NCI-H146 treated with DMSO at 0.1 percent for 48 hours (cell line): Measurements from ENCODE around the gene CAPN13.
A peak's percentile ranks its signal among the peaks of the same experiment; 100 is the strongest.

Experiments used
- DNase-seq: peaks from one replicate; lab custom pipeline; 2025; ENCODE audit not compliant: unreplicated experiment; lab: John Stamatoyannopoulos, UW

CAPN13 gene

GRCh38 chr2:30764021-30764800, 43.0 kb downstream of the CAPN13 start:
- DNase-seq, result no peak

DNA sequence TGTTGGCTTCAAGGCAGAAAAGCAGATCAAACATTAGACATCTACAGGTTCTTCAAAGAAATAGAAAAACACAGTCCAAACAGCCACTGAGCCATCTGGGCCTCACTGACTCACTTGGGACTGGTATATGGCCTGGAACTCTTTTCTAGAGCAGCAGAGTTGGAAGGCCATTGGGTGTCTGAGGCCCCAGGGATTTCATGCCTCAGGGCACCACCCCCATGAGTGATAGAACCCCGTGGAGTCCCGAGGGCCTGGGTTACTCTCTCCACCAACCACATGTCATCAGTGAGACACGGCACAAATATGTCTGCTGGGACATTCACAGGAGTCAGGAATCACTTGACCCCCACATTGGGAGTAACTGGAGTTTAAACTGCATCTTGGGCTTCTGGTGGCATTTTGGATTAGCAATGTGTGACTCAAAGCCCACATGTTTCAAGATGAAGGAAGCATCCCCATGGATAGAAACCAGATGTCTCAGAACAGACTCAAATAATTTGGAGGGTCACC, 44.0 kb downstream of the CAPN13 start:
- DNase-seq, result no peak

DNA sequence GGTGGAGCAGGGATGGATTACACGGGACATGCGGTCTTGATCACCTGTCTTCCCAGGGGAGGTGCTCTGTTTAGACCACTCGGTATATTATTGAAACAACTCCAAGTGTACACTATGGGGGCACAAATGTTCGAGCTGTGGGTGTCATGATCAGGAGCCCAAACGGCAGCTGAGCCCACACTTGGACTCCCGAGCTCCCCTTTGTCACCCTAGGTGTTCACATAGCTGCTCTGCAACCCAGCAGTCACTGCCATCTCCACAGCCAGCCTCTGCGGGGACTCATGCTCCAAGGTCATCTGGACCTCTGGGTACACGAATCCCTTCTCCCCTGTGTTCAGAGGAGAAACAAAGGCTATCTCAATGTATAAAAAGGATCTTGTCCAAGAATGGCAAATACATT, 46.0 kb downstream of the CAPN13 start:
- DNase-seq, result no peak

DNA sequence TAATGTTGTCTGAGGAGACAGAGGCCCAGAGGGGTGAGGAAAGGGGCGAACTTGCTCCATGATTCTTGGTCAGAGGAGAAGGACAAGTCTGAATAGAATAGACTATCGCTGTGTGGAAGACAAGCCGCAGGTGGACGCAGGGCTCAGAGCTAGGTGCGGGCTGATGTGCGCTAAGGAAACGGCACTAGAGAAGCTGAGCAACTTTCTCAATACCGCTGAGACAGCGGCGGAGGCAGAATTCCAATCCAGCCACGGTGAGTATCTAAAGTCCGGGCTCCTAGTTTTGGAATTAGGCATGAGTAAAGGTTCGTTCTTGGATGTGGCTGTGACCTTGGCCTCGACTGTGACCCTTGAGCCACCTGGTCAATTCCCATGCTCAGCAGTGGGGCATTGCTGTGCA, 47.8 kb downstream of the CAPN13 start:
- no peak for DNase-seq

DNA sequence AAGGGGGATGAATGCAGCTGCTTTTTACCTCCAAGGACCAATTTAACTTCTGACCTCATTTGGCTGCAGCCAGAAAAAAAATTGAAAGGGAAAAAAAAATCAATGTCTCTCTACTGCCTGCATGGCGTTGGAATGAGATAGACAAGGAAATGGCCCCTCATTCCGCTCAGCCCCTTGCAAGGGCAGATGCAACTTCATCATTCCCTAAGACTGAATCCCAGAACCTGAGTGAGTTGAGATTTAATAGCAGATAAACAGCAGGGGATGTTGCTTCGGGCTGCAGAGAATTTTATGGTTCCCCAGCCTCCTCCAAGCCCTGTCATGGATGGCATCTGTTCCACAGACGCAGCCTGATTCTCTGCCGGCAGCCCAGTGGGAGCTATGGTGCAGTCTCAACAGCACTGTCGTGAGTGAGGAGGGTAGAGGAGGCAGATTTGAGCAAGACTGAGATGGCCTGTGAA, 49.0 kb downstream of the CAPN13 start:
- peak; percentile 1 for DNase-seq

DNA sequence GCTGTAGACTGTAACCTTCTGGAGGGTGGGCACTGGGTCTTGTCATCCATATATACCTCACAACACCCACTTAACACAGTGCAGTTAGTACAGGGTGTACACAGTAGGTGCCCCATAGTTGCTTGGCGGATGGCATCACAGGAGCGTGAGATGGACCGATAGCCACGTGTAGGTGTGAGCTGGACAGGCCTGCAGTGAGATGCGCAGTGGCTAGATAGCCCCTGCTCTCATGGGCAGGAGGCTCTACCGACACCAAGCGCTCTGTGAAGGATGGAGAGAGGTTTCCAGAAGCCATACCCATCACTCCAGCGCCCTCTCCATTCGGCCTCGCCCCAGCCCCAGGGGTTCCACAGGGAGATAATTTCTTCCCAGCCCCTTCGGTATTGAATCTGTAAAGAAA, 49.5 kb downstream of the CAPN13 start:
- no peak for DNase-seq

DNA sequence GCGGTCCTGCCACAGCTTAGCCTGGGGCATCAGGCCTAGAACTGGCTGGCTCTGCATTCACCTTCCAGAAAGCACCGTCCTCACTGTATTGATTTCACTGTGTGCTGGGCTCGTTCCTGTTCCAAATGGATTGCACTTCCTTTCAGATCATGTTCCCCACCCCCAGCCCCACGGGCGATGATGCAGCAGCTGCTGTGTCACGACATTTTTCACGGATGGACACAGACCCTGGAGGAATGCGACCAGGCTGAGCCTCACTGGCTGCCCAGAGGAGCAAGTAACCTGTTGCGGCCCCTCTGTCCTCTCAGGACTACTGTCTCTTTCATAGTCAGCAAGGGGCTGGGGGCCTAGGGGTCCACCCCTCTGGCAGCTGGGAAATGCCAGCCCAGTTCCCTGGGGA, 50.3 kb downstream of the CAPN13 start:
- DNase-seq, result no peak

DNA sequence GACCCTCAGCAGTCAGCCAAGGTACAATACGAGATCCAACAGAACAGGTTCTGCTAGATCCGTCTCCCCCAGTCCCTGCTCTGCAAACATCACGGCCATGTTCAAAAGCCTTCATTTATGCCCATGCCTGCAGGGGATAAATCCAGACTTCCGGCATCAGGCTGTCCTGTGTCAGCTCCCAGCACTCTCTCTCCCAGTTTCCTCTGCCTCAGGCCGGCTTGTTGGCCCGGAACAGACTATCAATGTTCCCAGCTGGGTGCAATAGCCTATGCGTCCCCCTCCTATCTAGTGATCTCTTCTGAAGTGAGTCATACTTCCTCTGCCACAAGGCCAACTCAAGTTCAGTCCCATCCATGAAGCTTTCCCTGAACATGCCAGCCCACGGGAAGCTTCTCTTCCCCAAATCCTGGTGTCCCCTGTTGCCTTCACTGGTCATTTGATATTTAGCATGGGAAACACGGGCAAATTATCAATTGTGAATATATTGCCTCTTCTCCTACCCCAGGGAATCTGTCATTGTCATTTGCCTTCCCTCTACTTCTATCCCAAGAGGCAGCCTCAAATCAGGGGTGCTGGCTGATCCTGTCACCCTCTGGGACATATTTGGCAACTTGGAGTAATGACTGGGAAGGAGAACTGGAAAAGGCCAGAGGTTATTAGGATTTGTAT, 51.1 kb downstream of the CAPN13 start:
- DNase-seq, result peak; percentile 74

GRCh38 chr2:30753630-30754029, 53.6 kb downstream of the CAPN13 start:
- no peak for DNase-seq

DNA sequence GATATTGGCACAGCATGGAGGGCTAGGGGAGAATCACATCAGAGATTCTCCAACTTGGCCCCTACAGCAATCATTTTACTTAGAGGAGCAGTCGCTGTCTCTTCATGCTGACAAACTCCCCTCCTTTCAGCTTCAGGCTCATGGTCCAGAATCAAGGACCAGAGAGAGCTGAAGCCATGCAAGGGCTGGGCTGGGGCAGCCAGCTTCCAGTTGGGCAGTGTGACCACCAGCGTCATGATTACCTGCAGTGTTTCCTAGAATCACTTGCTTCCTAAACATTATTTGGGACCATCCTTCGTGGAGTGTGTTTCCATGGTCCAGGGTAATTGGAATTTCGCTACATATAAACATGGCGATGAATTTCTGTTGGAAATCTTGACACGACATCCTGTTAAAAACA, 54.4 kb downstream of the CAPN13 start:
- no peak for DNase-seq

- DNase-seq, result peak; percentile 25
These were observed 60.0 kb downstream of the CAPN13 start for GRCh38 chr2:30747206-30747605.

- DNase-seq, result no peak
These were observed 62.4 kb downstream of the CAPN13 start for GRCh38 chr2:30744823-30745222.

DNA sequence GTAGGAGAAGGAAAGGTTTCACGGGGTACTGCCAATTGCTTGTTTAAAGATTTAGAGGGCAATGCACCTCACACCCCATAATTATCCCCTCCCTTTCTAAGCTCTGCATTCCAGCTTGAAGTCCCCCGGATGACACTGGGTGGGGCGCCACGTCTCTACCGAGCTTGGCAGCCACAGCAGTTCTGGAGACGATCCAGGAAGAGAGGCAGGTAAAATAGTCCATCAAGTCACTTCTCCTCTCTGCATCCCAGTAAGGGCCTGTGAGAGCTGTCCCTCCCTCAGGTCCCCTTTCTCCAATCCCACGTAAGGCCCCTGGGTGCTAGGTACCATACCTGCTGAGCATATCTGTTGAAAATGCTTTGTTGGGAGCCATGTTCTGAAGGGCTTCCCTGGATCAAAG, 65.7 kb downstream of the CAPN13 start:
- no peak for DNase-seq

GRCh38 chr2:30738141-30738911, 68.9 kb downstream of the CAPN13 start:
- no peak for DNase-seq

- no peak for DNase-seq
These were observed 70.0 kb downstream of the CAPN13 start for GRCh38 chr2:30737326-30737610.

DNA sequence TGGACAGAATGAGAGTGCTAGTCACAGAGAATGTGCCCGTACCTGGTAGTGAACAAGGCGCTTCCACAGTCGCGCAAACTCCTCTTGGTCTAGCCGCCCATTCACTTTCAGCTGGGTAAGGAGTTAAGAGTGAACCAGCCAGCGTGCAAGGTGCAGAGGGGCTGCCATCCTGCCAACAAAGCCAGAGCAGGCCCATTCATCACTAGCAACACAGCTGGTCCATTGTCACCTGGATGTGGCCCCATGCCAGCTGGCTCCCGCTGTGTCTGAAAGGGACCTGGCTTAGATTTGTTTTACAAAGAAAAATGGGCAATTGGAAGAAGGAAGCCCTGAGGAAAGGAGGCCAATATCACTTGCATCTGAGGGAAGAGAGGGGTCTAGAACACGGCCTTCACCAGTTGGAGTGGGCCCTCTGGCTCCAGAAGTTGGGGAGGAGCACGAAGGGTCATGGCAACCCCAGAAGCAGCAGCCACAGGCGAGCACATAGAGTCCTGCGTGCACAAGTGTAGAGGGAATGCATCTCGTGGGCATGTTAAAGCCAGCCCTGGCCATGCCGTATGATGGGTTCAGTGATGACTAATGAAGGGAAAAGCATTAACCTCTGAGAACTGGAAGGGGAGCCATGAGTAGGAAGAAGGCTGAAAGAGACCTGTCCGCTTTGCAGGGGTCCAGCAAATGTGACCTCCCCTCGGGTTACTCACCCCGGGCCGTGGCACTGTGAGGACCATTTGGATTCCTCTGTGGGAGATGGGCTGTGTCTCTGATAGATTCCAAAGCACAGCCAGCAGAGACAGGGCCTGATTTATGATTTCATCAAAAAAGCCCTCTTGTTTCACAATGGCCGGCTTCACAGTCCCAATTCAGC, 70.6 kb downstream of the CAPN13 start:
- DNase-seq, result peak; percentile 86

GRCh38 chr2:30733876-30734520, 73.2 kb downstream of the CAPN13 start:
- DNase-seq, result no peak

GRCh38 chr2:30732876-30733275, 74.4 kb downstream of the CAPN13 start:
- no peak for DNase-seq

GRCh38 chr2:30732376-30732775, 74.9 kb downstream of the CAPN13 start:
- DNase-seq, result no peak

GRCh38 chr2:30731706-30732105, 75.5 kb downstream of the CAPN13 start:
- no peak for DNase-seq
